Measurements from ENCODE around the gene PTPRD.

PTPRD gene

DNA sequence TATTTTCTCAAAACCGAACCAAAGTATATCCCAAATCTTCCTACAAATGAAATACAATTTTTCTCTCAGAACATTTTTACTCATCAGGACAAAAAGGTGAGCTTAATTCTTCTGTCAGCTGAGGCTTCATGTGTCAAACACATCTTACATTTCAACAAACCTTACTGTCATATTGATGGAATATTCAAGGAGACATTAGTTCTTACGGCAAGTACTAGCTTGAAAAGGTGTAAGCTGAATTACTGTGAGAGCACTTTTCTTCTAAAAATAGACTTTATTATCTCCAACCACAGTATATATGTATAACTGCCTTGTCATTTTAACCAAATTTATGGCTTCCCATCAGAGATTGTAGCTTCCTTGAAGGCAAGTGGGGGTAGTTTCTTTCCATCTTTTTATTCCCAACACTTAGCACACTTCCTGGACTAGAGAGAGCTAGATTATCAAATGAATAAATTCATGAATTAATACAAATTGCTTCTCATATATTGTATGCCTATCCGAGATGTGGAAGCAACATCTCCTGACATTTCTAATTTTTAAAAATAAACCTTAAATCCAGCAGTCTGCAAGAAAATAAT lies 1990.5 kb downstream of the PTPRD start:
- Histone ChIP-seq H3K27me3 (ENCODE audit: low read length) (no peaks in the 10 kb centered on the region), H2AFZ (ENCODE audit: low read depth, low read length, severe bottlenecking) (no peak overlapping the region), H3K79me2 (ENCODE audit: insufficient read depth, low read length) (no peaks in the 10 kb centered on the region), H4K20me1 (ENCODE audit: low read depth, low read length) (no peaks in the 10 kb centered on the region), H3F3A (ENCODE audit: insufficient read depth) (no peaks in the 10 kb centered on the region), H3K9ac (ENCODE audit: low read length) (no peak overlapping the region), H3K36me3 (ENCODE audit: low read length) (no peaks in the 10 kb centered on the region), H3K9me2 (replicated peaks; ENCODE audit: insufficient read depth, low read length) (no peaks in the 10 kb centered on the region), H3K27ac (ENCODE audit: low read depth, low read length) (no peak overlapping the region), H3K9me3 (ENCODE audit: insufficient read depth, low read length) (no peaks in the 10 kb centered on the region), H3K4me3 (ENCODE audit: insufficient read depth, low read length, poor library complexity, severe bottlenecking) (no peak overlapping the region), H3K4me2 (ENCODE audit: low read depth, low read length, poor library complexity, severe bottlenecking) (no peak overlapping the region)
- TF ChIP-seq, protein P1, sequence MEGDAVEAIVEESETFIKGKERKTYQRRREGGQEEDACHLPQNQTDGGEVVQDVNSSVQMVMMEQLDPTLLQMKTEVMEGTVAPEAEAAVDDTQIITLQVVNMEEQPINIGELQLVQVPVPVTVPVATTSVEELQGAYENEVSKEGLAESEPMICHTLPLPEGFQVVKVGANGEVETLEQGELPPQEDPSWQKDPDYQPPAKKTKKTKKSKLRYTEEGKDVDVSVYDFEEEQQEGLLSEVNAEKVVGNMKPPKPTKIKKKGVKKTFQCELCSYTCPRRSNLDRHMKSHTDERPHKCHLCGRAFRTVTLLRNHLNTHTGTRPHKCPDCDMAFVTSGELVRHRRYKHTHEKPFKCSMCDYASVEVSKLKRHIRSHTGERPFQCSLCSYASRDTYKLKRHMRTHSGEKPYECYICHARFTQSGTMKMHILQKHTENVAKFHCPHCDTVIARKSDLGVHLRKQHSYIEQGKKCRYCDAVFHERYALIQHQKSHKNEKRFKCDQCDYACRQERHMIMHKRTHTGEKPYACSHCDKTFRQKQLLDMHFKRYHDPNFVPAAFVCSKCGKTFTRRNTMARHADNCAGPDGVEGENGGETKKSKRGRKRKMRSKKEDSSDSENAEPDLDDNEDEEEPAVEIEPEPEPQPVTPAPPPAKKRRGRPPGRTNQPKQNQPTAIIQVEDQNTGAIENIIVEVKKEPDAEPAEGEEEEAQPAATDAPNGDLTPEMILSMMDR (IDR thresholded peaks at IDR 0.05; ENCODE audit: insufficient read depth, low read length, poor library complexity, severe bottlenecking) = no peak
- no peak for TF ChIP-seq EZH2phosphoT487 (conservative IDR thresholded peaks at IDR 0.05; ENCODE audit: low read length)

DNA sequence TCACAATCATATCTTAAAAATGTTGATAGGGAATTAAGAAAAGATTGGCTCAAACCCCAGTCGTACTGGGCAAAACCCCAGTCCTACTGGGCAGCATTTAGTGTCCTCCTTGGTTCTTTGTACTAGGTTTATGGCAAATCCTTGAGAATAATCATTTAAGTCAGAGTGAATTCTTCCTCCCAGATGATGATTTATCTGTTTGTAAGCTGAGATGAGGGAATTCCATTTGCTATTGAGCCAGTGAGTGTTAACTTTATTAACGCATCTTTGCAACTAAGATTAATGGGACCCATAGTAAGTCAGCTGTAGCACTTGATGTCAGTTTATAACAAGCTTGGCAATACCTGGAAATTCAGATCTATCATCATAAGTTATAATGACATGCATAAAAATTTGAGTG lies 1991.4 kb downstream of the PTPRD start:
- Histone ChIP-seq H3K9ac (ENCODE audit: low read length) (no peak overlapping the region), H4K20me1 (ENCODE audit: low read depth, low read length) (no peaks in the 10 kb centered on the region), H3K4me3 (ENCODE audit: insufficient read depth, low read length, poor library complexity, severe bottlenecking) (no peak overlapping the region), H3K9me3 (ENCODE audit: insufficient read depth, low read length) (no peaks in the 10 kb centered on the region), H3K79me2 (ENCODE audit: insufficient read depth, low read length) (no peaks in the 10 kb centered on the region), H3K27ac (ENCODE audit: low read depth, low read length) (no peak overlapping the region), H3F3A (ENCODE audit: insufficient read depth) (no peaks in the 10 kb centered on the region), H3K27me3 (ENCODE audit: low read length) (no peaks in the 10 kb centered on the region), H3K36me3 (ENCODE audit: low read length) (no peaks in the 10 kb centered on the region), H3K4me2 (ENCODE audit: low read depth, low read length, poor library complexity, severe bottlenecking) (no peak overlapping the region), H3K9me2 (replicated peaks; ENCODE audit: insufficient read depth, low read length) (no peaks in the 10 kb centered on the region), H2AFZ (ENCODE audit: low read depth, low read length, severe bottlenecking) (no peak overlapping the region)
- TF ChIP-seq, protein P1 (IDR thresholded peaks at IDR 0.05; ENCODE audit: insufficient read depth, low read length, poor library complexity, severe bottlenecking) = no peak
- no peak for TF ChIP-seq EZH2phosphoT487 (conservative IDR thresholded peaks at IDR 0.05; ENCODE audit: low read length)

DNA sequence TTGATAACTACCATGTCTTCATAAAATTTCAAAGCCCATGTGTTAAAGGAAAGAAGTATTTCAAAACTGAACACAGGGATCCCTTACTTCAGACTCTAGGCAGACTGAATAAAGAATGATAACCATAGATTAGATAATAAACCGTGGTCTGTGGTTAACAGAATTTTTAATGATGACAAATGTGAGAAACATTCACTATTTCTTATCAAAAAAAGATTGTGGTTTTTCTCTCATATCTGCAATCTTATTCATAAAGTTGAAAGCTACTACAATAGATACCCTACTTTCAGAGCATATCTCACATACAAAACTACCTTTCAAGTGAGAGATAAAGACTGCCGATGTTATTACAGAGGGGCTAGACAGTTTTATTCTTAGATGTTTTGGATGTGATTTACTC lies 1996.4 kb downstream of the PTPRD start:
- Histone ChIP-seq H2AFZ (ENCODE audit: low read depth, low read length, severe bottlenecking) (no peak overlapping the region), H3K4me3 (ENCODE audit: insufficient read depth, low read length, poor library complexity, severe bottlenecking) (no peak overlapping the region), H3K9ac (ENCODE audit: low read length) (no peak overlapping the region), H3F3A (ENCODE audit: insufficient read depth) (no peaks in the 10 kb centered on the region), H4K20me1 (ENCODE audit: low read depth, low read length) (no peaks in the 10 kb centered on the region), H3K9me2 (replicated peaks; ENCODE audit: insufficient read depth, low read length) (no peaks in the 10 kb centered on the region), H3K36me3 (ENCODE audit: low read length) (no peaks in the 10 kb centered on the region), H3K9me3 (ENCODE audit: insufficient read depth, low read length) (no peaks in the 10 kb centered on the region), H3K27me3 (ENCODE audit: low read length) (no peaks in the 10 kb centered on the region), H3K27ac (ENCODE audit: low read depth, low read length) (no peak overlapping the region), H3K79me2 (ENCODE audit: insufficient read depth, low read length) (no peaks in the 10 kb centered on the region), H3K4me2 (ENCODE audit: low read depth, low read length, poor library complexity, severe bottlenecking) (no peak overlapping the region)
- TF ChIP-seq, protein P1 (IDR thresholded peaks at IDR 0.05; ENCODE audit: insufficient read depth, low read length, poor library complexity, severe bottlenecking) = no peak
- TF ChIP-seq EZH2phosphoT487 (conservative IDR thresholded peaks at IDR 0.05; ENCODE audit: low read length) = no peak
